ENCODE results near the gene RGS9.

RGS9 gene

DNA sequence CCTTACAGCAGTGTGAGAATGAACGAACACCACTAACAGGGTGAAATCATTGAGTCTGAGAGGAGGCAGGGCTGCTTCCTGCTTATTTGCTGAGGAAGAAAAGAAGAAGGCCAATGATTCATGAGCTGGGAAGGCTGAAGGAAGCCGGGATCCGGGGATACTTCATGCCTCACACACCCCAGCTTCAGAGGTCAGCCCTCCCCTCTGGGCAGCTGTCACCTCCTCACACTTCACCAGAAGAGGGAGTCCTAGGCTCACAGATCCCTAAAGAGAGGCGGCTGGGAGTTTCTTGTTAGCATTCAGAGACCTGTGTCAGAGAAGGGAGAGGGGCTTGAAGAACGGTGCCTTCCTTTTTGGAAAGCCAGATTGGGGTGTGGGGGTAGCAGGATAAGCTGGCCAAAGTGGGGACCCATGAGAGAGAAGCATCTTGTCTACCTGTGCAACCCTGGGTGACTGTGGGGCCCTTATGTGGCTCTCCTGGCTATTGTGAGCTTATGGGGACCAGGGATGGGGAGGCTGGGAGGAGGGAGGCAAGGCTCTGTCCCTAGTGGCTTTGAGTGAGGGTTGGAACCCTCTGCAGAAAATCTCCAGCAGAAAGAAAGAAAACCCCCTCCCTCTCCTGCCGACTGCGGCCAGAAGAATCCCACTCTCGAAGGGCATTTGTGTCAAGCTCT is 94.6 kb downstream of the RGS9 start:
- Histone ChIP-seq H3K9ac (ENCODE audit: low read length in 2 of 2) (no peak overlapping the region), H3K36me3 (ENCODE audit: control insufficient read depth in 2 of 2, insufficient read depth in 2 of 2, low read length in 2 of 2) (no peaks in the 10 kb centered on the region), H3K4me1 (ENCODE audit: control insufficient read depth, insufficient read depth, low read length) (peaks cover 8% of the 10 kb centered on the region), H3K9me3 (ENCODE audit: control insufficient read depth in 2 of 2, low read length in 2 of 2) (no peaks in the 10 kb centered on the region), H3K4me3 (ENCODE audit: low read length in 2 of 2) (no peak overlapping the region), H3K27me3 (ENCODE audit: control insufficient read depth in 1 of 2, insufficient read depth in 2 of 2, low read length in 2 of 2) (peaks cover 4 to 18% of the 10 kb centered on the region in 2 donors), H3K27ac (ENCODE audit: low read length) (no peak overlapping the region)

DNA sequence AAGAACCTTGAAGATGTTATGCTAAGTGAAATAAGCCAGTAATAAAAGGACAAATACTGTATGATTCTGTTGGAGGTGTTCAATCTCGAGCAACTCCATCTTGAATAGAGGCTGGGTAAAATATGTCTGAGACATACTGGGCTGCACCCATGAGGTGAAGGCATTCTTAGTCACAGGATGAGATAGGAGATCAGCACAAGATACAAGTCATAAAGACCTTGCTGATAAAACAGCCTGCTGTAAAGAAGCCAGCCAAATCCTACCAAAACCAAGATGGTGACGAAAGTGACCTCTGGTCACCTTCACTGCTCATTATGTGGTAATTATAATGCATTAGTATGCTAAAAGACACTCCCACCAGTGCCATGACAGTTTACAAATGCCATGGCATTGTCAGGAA is 98.1 kb downstream of the RGS9 start:
- Histone ChIP-seq H3K9ac (ENCODE audit: low read length in 2 of 2) (no peak overlapping the region), H3K27me3 (ENCODE audit: control insufficient read depth in 1 of 2, insufficient read depth in 2 of 2, low read length in 2 of 2) (peaks cover 0 to 2% of the 10 kb centered on the region in 2 donors), H3K27ac (ENCODE audit: low read length) (no peak overlapping the region), H3K36me3 (ENCODE audit: control insufficient read depth in 2 of 2, insufficient read depth in 2 of 2, low read length in 2 of 2) (no peaks in the 10 kb centered on the region), H3K4me1 (ENCODE audit: control insufficient read depth, insufficient read depth, low read length) (peaks cover 4% of the 10 kb centered on the region), H3K9me3 (ENCODE audit: control insufficient read depth in 2 of 2, low read length in 2 of 2) (no peaks in the 10 kb centered on the region), H3K4me3 (ENCODE audit: low read length in 2 of 2) (no peak overlapping the region)

DNA sequence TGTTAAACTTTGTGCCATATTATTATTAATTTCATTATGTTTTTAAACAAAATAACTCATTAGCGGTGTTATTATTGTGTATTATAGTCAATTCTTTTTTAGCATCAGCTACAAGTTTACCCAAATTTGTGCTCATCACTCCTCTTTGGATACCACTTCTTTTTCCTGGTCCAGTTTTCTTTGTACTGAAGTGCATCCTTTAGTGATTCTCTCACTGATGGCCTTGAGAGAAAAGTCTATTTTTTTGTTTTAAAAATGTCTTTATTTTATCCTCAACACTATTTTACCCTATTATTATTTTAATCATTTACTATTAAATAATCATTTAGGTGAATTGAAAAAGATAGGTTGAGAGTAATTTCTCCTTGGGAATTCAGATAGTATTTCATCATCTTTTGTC is 99.2 kb downstream of the RGS9 start:
- H3K9ac ChIP-seq (ENCODE audit: low read length in 2 of 2): no peak overlapping the region
- peaks cover 4% of the 10 kb centered on the region for H3K4me1 ChIP-seq (ENCODE audit: control insufficient read depth, insufficient read depth, low read length)
- H3K36me3 ChIP-seq (ENCODE audit: control insufficient read depth in 2 of 2, insufficient read depth in 2 of 2, low read length in 2 of 2): no peaks in the 10 kb centered on the region
- no peaks in the 10 kb centered on the region for H3K9me3 ChIP-seq (ENCODE audit: control insufficient read depth in 2 of 2, low read length in 2 of 2)
- no peak overlapping the region for H3K27ac ChIP-seq (ENCODE audit: low read length)
- H3K4me3 ChIP-seq (ENCODE audit: low read length in 2 of 2): no peak overlapping the region
- peaks cover 0 to 2% of the 10 kb centered on the region in 2 donors for H3K27me3 ChIP-seq (ENCODE audit: control insufficient read depth in 1 of 2, insufficient read depth in 2 of 2, low read length in 2 of 2)

DNA sequence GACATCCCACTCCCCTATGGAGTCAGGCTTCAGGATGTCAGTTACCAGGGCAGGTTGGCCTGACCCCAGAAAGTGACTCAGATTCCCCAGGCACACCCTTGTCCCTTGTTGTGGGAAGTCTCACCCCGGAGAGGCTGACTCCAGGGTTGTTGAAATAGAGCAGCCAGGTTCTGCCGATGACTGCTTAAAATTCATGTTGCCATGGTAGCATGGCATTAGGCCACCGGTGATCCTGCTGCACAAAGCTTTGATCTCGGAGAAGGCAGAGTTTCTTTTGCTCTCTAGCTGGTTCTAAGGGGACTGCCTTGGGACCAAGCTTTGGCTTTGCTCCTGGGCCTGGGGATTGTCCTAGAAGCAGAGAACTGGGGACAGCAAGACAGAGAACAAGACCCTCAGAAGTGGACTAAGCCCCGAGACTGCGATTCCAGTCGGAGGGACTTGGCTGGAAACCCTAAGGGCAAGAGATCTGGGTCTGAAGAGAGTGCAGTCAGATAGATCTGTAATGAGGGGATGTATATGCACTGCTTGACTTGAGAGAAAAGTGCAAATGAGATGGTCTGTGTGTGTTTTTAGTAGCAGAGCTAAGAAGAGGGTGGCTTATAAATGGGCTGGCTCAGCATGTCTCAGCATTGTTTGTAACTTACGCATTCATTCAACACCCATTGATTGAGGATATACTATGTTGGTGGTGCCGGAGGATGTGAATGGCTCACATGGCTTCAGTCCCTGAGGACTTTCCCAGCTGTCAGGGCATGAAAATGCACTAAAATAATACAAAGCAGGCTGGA is 106.9 kb downstream of the RGS9 start:
- H3K9ac ChIP-seq (ENCODE audit: low read length in 2 of 2): no peak overlapping the region
- H3K9me3 ChIP-seq (ENCODE audit: control insufficient read depth in 2 of 2, low read length in 2 of 2): no peaks in the 10 kb centered on the region
- H3K4me1 ChIP-seq (ENCODE audit: control insufficient read depth, insufficient read depth, low read length): peaks cover 8% of the 10 kb centered on the region
- H3K27me3 ChIP-seq (ENCODE audit: control insufficient read depth in 1 of 2, insufficient read depth in 2 of 2, low read length in 2 of 2): no peaks in the 10 kb centered on the region
- peak overlapping the region in 1 of 2 donors; percentile 35 for H3K4me3 ChIP-seq (ENCODE audit: low read length in 2 of 2)
- no peaks in the 10 kb centered on the region for H3K36me3 ChIP-seq (ENCODE audit: control insufficient read depth in 2 of 2, insufficient read depth in 2 of 2, low read length in 2 of 2)
- no peak overlapping the region for H3K27ac ChIP-seq (ENCODE audit: low read length)

DNA sequence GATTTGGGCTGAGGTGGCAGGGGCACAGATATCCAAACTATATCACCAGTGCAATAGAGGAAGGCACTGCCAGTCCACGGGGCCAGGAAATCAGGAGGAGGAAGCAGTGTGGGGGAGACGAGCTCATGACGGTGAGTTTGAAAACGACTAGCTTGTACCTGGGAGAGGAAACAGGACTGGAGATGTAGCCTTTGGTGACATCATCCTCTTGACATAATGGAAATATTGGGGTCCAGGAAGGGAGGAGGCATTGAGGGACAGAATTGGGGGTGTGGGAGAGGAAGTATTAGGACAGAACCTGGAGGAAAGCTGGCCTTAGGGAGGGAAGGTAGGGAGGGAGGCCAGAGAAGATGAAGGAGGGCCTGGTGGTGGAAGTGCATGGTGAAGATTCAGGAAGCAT is 109.1 kb downstream of the RGS9 start:
- Histone ChIP-seq H3K4me3 (ENCODE audit: low read length in 2 of 2) (no peak overlapping the region), H3K36me3 (ENCODE audit: control insufficient read depth in 2 of 2, insufficient read depth in 2 of 2, low read length in 2 of 2) (no peaks in the 10 kb centered on the region), H3K9me3 (ENCODE audit: control insufficient read depth in 2 of 2, low read length in 2 of 2) (no peaks in the 10 kb centered on the region), H3K4me1 (ENCODE audit: control insufficient read depth, insufficient read depth, low read length) (peaks cover 8% of the 10 kb centered on the region), H3K27ac (ENCODE audit: low read length) (no peak overlapping the region), H3K9ac (ENCODE audit: low read length in 2 of 2) (no peak overlapping the region), H3K27me3 (ENCODE audit: control insufficient read depth in 1 of 2, insufficient read depth in 2 of 2, low read length in 2 of 2) (peaks cover 0 to under 1% of the 10 kb centered on the region in 2 donors)

DNA sequence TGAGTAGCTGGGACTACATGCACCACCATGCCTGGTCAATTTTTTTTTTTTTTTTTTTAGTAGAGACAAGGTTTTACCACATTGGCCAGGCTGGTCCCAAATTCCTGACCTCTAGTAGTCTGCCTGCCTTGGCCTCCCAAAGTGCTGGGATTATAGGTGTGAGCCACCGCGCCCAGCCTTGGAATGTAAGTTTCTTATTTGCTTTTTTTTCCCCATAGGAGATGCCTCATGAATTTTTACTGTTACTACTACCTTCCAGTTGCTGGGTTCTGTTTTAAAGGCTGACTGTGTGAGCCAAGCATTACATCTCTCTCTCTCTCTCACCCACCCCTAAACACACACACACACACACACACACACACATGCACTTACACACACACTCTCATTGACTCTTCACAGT is 112.6 kb downstream of the RGS9 start:
- no peak overlapping the region for H3K27ac ChIP-seq (ENCODE audit: low read length)
- no peaks in the 10 kb centered on the region for H3K4me1 ChIP-seq (ENCODE audit: control insufficient read depth, insufficient read depth, low read length)
- no peak overlapping the region for H3K4me3 ChIP-seq (ENCODE audit: low read length in 2 of 2)
- no peak overlapping the region for H3K9ac ChIP-seq (ENCODE audit: low read length in 2 of 2)
- no peaks in the 10 kb centered on the region for H3K9me3 ChIP-seq (ENCODE audit: control insufficient read depth in 2 of 2, low read length in 2 of 2)
- H3K27me3 ChIP-seq (ENCODE audit: control insufficient read depth in 1 of 2, insufficient read depth in 2 of 2, low read length in 2 of 2): peaks cover 0 to 2% of the 10 kb centered on the region in 2 donors
- no peaks in the 10 kb centered on the region for H3K36me3 ChIP-seq (ENCODE audit: control insufficient read depth in 2 of 2, insufficient read depth in 2 of 2, low read length in 2 of 2)

GRCh38 chr17:65254166-65254565 is 117.0 kb downstream of the RGS9 start:
- H3K27ac ChIP-seq (ENCODE audit: low read length): no peak overlapping the region
- peaks cover 0 to 4% of the 10 kb centered on the region in 2 donors for H3K9me3 ChIP-seq (ENCODE audit: control insufficient read depth in 2 of 2, low read length in 2 of 2)
- H3K4me1 ChIP-seq (ENCODE audit: control insufficient read depth, insufficient read depth, low read length): no peaks in the 10 kb centered on the region
- no peaks in the 10 kb centered on the region for H3K36me3 ChIP-seq (ENCODE audit: control insufficient read depth in 2 of 2, insufficient read depth in 2 of 2, low read length in 2 of 2)
- H3K4me3 ChIP-seq (ENCODE audit: low read length in 2 of 2): no peak overlapping the region
- no peak overlapping the region for H3K9ac ChIP-seq (ENCODE audit: low read length in 2 of 2)
- peaks cover 0 to 2% of the 10 kb centered on the region in 2 donors for H3K27me3 ChIP-seq (ENCODE audit: control insufficient read depth in 1 of 2, insufficient read depth in 2 of 2, low read length in 2 of 2)

DNA sequence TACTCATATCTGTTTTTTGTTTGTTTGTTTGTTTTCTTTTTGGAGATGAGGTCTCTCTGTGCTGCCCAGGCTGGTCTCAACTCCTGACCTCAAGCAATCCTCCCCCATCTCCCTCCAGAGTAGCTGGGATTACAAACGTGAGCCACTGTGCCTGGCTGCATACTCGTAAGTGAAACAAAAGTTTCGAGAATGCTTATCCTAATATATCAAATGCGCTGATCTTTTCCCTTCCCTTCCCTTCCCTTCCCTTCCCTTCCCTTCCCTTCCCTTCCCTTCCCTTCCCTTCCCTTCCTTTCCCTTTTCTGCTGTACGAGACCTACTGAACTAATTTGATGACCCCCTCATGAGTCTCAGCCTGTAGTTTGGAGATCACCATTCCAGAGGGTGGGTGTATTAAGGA is 122.1 kb downstream of the RGS9 start:
- H3K36me3 ChIP-seq (ENCODE audit: control insufficient read depth in 2 of 2, insufficient read depth in 2 of 2, low read length in 2 of 2): no peaks in the 10 kb centered on the region
- H3K4me3 ChIP-seq (ENCODE audit: low read length in 2 of 2): no peak overlapping the region
- no peaks in the 10 kb centered on the region for H3K27me3 ChIP-seq (ENCODE audit: control insufficient read depth in 1 of 2, insufficient read depth in 2 of 2, low read length in 2 of 2)
- H3K4me1 ChIP-seq (ENCODE audit: control insufficient read depth, insufficient read depth, low read length): no peaks in the 10 kb centered on the region
- peaks cover 0 to 4% of the 10 kb centered on the region in 2 donors for H3K9me3 ChIP-seq (ENCODE audit: control insufficient read depth in 2 of 2, low read length in 2 of 2)
- no peak overlapping the region for H3K27ac ChIP-seq (ENCODE audit: low read length)
- no peak overlapping the region for H3K9ac ChIP-seq (ENCODE audit: low read length in 2 of 2)

GRCh38 chr17:65259696-65260485 is 122.7 kb downstream of the RGS9 start:
- Histone ChIP-seq H3K4me1 (ENCODE audit: control insufficient read depth, insufficient read depth, low read length) (no peaks in the 10 kb centered on the region), H3K9me3 (ENCODE audit: control insufficient read depth in 2 of 2, low read length in 2 of 2) (peaks cover 0 to 4% of the 10 kb centered on the region in 2 donors), H3K4me3 (ENCODE audit: low read length in 2 of 2) (no peak overlapping the region), H3K9ac (ENCODE audit: low read length in 2 of 2) (no peak overlapping the region), H3K27me3 (ENCODE audit: control insufficient read depth in 1 of 2, insufficient read depth in 2 of 2, low read length in 2 of 2) (no peaks in the 10 kb centered on the region), H3K36me3 (ENCODE audit: control insufficient read depth in 2 of 2, insufficient read depth in 2 of 2, low read length in 2 of 2) (no peaks in the 10 kb centered on the region), H3K27ac (ENCODE audit: low read length) (no peak overlapping the region)

DNA sequence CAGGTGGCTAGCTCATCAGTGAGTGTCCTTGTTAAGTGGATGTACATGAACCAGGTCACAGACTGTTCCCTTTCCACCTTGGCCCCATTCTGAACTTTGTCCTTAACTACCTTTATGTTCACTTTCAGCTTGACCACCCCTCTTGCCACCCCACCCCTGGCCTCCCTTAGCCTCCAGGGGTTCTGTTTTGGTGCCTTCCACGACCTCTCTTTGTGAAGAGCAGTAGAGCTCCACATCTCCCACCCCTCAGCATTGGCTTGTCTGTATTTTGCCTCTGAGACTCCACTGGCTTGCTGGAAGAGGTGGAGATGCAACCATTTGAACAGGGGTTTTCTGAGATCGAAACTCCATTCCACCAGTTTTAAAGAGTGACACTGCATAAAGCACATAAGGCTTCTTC is 123.5 kb downstream of the RGS9 start:
- no peak overlapping the region for H3K9ac ChIP-seq (ENCODE audit: low read length in 2 of 2)
- no peaks in the 10 kb centered on the region for H3K4me1 ChIP-seq (ENCODE audit: control insufficient read depth, insufficient read depth, low read length)
- no peaks in the 10 kb centered on the region for H3K27me3 ChIP-seq (ENCODE audit: control insufficient read depth in 1 of 2, insufficient read depth in 2 of 2, low read length in 2 of 2)
- H3K4me3 ChIP-seq (ENCODE audit: low read length in 2 of 2): no peak overlapping the region
- H3K9me3 ChIP-seq (ENCODE audit: control insufficient read depth in 2 of 2, low read length in 2 of 2): peaks cover 0 to 4% of the 10 kb centered on the region in 2 donors
- H3K27ac ChIP-seq (ENCODE audit: low read length): no peak overlapping the region
- no peaks in the 10 kb centered on the region for H3K36me3 ChIP-seq (ENCODE audit: control insufficient read depth in 2 of 2, insufficient read depth in 2 of 2, low read length in 2 of 2)

All from stomach smooth muscle (tissue), 2 donors.